H7 (cell line): ENCODE measurements around the gene APBA2. TPM values are rescaled to one million over a fixed set of nuclear protein-coding genes. Genes with fewer than 3 reads are reported as not detected.

Experiments
- DNase-seq: peaks from one replicate; pipeline ENCODE4 v3.0.0; 2012
- H3K27me3 ChIP-seq: 2 replicates; pipeline ENCODE4 v1.6.0; 2011; ENCODE audit warnings: mild to moderate bottlenecking, low read length; ENCODE audit not compliant: control insufficient read depth, insufficient read depth
- H3K36me3 ChIP-seq: replicated peaks from 2 replicates; pipeline ENCODE4 v1.5.1; 2011; ENCODE audit warnings: low read length; ENCODE audit not compliant: control insufficient read depth, insufficient read depth
- H3K4me3 ChIP-seq: 2 replicates; pipeline ENCODE4 v1.5.1; 2011; ENCODE audit warnings: low read depth, mild to moderate bottlenecking, control low read depth, low read length, moderate library complexity; ENCODE audit not compliant: insufficient read depth
- total RNA-seq: library from RNA; depleted of rRNA; stranded (reverse); fragments of >200 nt; shearing (Covaris generic); gene quantifications from 2 replicates; pipeline ENCODE4 v1.2.3, GENCODE V29; 2014

APBA2 gene
- total RNA-seq, 1 experiment from 2014 or later = 15.6 TPM

DNA sequence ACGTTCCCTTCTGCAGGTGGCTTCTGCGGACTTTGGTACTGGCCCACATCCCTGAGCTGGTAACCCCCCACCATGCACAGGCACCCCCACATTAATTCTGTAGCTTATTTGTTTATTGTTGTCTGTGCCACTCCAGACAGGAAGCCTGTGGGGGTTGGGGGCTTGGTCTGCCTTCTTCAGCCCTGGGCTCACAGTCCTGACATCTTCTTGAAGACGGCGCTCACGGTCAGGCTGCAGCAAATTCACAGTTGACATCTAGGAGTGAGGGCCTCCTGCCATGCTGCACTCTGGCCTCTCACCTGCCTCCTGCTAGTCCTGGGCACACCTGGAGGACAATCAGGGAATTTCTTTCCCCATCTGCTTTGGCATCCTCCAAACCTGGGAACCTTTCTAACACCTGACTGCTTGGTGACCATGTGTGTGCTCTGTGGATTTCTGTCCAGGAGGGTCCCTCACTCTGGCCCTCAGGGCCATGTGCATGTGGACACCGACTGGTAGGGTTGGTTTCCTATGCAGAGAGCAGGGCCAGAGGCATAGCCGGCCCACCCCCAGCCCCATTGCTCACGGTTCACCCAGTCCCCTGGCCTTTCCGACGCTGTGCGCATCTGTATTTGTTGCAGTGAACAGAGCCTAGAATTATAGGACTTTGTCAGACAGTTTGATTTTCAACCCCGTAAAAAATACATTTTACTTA is 68.8 kb downstream of the APBA2 start:
- Histone ChIP-seq H3K4me3 (no peak overlapping the region), H3K27me3 (no peaks in the 10 kb centered on the region), H3K36me3 (no peaks in the 10 kb centered on the region)
- DNase-seq = no peak

DNA sequence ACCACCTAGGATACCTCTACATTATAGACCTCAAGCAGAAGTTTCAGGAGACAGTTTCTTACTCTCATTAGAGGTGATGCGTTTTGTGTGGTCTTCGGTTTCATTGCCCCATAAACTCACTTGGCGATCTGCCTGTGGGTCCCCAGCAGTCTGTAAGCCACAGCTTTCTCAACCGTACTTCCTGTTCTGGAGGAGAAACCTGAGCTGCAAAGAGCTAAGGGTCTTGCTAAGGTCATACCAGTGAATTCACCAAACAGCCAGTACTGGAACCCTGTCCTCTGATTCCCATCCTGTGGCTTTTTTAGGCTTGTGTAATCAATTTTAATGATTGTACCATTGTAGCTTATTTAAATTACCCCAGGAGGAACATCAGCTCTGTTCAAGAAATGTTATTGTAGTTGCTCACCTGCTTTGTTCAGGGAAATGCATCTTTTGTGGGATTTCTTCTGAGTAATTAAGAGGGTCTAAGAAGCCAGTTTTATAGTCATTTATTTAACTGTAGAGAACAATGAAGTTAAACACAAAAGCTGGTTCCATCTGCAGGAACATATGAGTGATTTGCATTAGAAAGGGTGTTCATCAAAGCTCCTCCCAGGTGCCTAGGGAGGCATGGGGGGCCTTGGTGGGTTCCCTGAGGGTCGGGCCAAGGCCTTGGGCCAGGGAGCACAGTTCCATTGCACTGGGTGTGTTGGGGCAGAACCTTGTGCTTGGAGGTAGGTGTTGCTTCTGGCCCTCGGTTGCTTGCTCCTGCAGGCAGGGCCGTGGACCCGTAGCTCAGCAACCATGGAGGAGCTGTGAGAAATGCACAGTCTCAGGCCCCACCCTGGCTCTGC is 69.6 kb downstream of the APBA2 start:
- DNase-seq = no peak
- Histone ChIP-seq H3K27me3 (no peaks in the 10 kb centered on the region), H3K4me3 (no peak overlapping the region), H3K36me3 (no peaks in the 10 kb centered on the region)

DNA sequence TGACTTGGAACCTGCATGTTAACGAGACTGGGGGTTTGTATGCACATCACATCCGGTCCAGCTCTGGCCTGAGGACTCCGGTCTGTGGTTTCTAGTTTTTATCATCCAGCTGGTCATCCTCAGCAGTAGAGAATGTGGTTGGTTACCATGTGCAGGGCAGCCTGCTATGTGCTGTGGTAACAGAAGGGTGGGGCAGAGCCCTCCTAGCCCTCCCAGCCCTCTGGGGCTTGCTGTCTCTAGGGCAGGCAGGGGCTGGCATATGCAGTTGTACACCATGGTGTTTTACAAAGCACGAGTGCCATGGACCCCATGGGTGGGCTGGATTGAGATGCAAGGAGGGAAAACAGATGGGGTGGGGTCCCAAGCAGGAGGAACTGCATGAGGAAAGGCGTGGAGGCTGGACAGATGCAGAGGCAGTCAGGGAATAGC is 70.2 kb downstream of the APBA2 start:
- H3K4me3 ChIP-seq = no peak overlapping the region
- H3K27me3 ChIP-seq = no peaks in the 10 kb centered on the region
- no peaks in the 10 kb centered on the region for H3K36me3 ChIP-seq
- no peak for DNase-seq

- DNase-seq = no peak
- no peaks in the 10 kb centered on the region for H3K27me3 ChIP-seq
- no peak overlapping the region for H3K4me3 ChIP-seq
- H3K36me3 ChIP-seq = no peaks in the 10 kb centered on the region
Measured at GRCh38 chr15:28956491-28956890, 70.7 kb downstream of the APBA2 start.

GRCh38 chr15:28957606-28958498 is 72.1 kb downstream of the APBA2 start:
- H3K4me3 ChIP-seq = no peak overlapping the region
- H3K36me3 ChIP-seq = no peaks in the 10 kb centered on the region
- no peak for DNase-seq
- H3K27me3 ChIP-seq = no peaks in the 10 kb centered on the region

GRCh38 chr15:28959326-28959725 is 73.6 kb downstream of the APBA2 start:
- no peak for DNase-seq
- Histone ChIP-seq H3K27me3 (no peaks in the 10 kb centered on the region), H3K4me3 (no peak overlapping the region), H3K36me3 (no peaks in the 10 kb centered on the region)

- Histone ChIP-seq H3K4me3 (no peak overlapping the region), H3K27me3 (no peaks in the 10 kb centered on the region), H3K36me3 (no peaks in the 10 kb centered on the region)
- no peak for DNase-seq
Measured at GRCh38 chr15:28960979-28961378, 75.2 kb downstream of the APBA2 start.

DNA sequence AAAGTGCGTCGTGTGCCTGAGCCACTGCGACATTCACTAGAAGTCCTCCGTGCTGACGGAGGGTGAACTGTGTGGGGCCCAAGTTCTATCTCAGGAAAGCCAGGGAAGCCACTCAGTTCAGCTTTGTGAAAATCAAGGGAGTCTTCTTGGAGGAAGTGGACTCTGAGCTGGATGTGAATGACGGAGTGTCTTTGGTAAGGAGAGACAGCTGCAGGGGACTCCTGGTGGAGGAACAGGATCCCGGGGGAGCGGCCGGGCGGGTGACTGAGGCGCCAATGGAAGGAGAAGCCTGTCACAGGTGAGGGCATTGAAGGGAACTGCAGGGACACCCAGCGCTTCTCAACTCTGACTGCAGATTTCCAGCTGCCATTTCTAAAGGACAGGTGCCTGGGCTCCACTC is 75.6 kb downstream of the APBA2 start:
- Histone ChIP-seq H3K4me3 (no peak overlapping the region), H3K36me3 (no peaks in the 10 kb centered on the region), H3K27me3 (no peaks in the 10 kb centered on the region)
- DNase-seq = no peak

DNA sequence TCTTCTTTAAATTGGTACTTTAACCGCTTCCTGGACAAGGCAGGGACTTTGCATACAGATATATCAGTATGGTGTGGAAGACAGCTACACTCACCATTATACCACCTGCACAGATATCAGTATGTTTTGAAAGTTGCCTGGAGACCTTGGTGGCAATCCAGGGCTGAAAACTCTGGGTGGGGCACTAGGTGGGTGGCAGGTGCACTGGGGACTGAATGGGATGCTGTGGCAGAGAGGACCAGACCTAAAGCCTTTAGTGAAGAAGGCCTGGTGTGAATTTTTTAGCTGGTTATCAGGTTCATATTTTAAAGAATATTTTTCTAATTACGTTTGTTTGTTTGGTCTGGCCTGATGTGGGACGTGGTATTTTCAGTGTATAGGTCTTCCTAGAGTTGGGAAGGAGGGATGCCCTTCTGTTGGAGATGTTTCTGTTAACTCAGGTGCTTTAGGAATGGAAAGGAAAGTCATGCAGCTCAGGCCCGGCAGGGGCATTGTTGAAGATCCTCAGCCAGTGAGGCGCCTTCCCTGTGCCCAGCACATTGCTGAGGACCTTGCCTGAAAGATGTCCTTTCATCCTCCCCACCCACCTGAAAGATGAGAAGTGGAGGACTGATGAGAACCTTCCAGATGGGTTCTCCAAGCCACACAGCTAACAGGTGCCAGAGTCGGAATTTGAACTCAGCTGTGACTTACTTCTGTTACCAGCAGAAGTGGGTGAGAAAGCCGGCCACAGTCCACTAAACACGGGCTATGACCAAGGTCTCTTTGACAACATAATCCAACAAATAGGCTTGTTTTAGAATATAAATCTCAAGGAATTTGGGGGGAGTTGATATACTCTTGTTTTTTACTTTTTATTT is 77.3 kb downstream of the APBA2 start:
- Histone ChIP-seq H3K4me3 (no peak overlapping the region), H3K36me3 (no peaks in the 10 kb centered on the region), H3K27me3 (no peaks in the 10 kb centered on the region)
- DNase-seq = no peak

DNA sequence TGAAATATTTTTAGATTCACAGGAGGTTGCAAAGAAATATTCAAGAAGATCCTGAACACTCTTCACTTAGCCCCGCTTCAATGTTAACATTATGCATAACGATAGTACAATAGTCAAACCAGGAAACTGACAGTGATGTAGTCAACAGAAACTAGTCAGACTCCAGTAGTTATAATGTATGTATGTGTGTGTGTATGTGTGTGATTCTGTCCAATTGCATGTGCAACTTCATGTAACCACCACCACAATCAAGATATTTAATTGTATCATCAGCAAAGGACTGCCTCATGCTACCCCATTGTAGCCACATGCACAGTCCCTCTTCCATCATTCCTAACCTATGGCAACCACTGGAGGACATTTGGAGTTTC is 77.9 kb downstream of the APBA2 start:
- Histone ChIP-seq H3K27me3 (no peaks in the 10 kb centered on the region), H3K36me3 (no peaks in the 10 kb centered on the region), H3K4me3 (no peak overlapping the region)
- DNase-seq = no peak

- no peak for DNase-seq
- H3K4me3 ChIP-seq = no peak overlapping the region
- no peaks in the 10 kb centered on the region for H3K36me3 ChIP-seq
- H3K27me3 ChIP-seq = no peaks in the 10 kb centered on the region
Measured at GRCh38 chr15:28964098-28964497, 78.3 kb downstream of the APBA2 start.

- Histone ChIP-seq H3K4me3 (no peak overlapping the region), H3K27me3 (no peaks in the 10 kb centered on the region), H3K36me3 (no peaks in the 10 kb centered on the region)
- no peak for DNase-seq
Measured at GRCh38 chr15:28967066-28967465, 81.3 kb downstream of the APBA2 start.

- H3K4me3 ChIP-seq = no peak overlapping the region
- no peaks in the 10 kb centered on the region for H3K27me3 ChIP-seq
- H3K36me3 ChIP-seq = no peaks in the 10 kb centered on the region
- no peak for DNase-seq
Measured at GRCh38 chr15:28967990-28968389, 82.2 kb downstream of the APBA2 start.

- no peaks in the 10 kb centered on the region for H3K27me3 ChIP-seq
- H3K36me3 ChIP-seq = no peaks in the 10 kb centered on the region
- H3K4me3 ChIP-seq = no peak overlapping the region
- DNase-seq = no peak
Measured at GRCh38 chr15:28969511-28970085, 83.8 kb downstream of the APBA2 start.
